ENCODE results near the gene HERPUD2. TPM values are rescaled to one million over a fixed set of nuclear protein-coding genes. Genes with fewer than 3 reads are reported as not detected.

HERPUD2 gene
- total and polyA plus RNA-seq, 2 of the 4 experiments (the other 2 are of a cell fraction) = 22.2 to 27.2 TPM

DNA sequence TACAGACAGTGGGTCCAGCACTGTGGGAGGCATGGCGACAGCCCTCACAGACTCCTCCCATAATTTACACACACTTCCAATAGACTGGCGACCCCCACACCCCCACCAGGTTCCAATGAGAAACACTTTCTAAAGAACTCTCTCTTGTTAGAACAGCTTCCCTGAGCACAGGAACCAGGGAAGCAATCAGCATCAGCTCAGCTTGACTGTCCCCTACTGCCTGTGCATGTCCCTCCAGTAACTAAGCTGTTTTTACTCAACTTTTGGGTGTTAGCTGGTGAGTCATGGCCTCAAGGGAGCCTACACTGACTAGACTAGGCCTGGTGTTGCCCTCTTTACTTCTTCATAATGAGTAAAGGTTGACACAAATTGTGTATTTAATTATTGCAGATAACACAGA is 32.6 kb upstream of the HERPUD2 start:
- no peak overlapping the region for H2BK15ac ChIP-seq (ENCODE audit: low read depth, low read length)
- POLR2A ChIA-PET (ENCODE audit: unreplicated experiment) = no interaction called here

More for the DNA sequence above, 32.6 kb upstream of the HERPUD2 start:
- no peak overlapping the region for H4K5ac ChIP-seq (ENCODE audit: low read depth, low read length)
- no peak overlapping the region for H3K27ac ChIP-seq (ENCODE audit: insufficient read depth, low read length)
- no peak overlapping the region for H2BK20ac ChIP-seq (ENCODE audit: low read depth, low read length)
- H2BK5ac ChIP-seq (ENCODE audit: low read depth, low read length, poor library complexity, severe bottlenecking) = no peak overlapping the region
- no peak overlapping the region for H3K18ac ChIP-seq (ENCODE audit: low read depth, low read length)
- H3K27me3 ChIP-seq (ENCODE audit: control insufficient read depth, insufficient read depth, low read length) = peaks cover 5% of the 10 kb centered on the region
- ATAC-seq (ENCODE audit: low read depth) (no peak), DNase-seq (no peak)
- H2AFZ ChIP-seq (replicated peaks; ENCODE audit: low read length, poor library complexity) = no peak overlapping the region
- no peaks in the 10 kb centered on the region for H3K79me1 ChIP-seq (ENCODE audit: low read depth in 1 of 2, low read length in 2 of 2)
- WGBS, 2 experiments (ENCODE audit: extremely low coverage in 2 of 2, insufficient read length in 1 of 2) = 80% methylated on average over 1 of the region's 2 CpGs; no CpG with 5 or more reads in 1 of the 2 experiments
- no peak overlapping the region for H2AK5ac ChIP-seq (ENCODE audit: low read depth, low read length)
- intact Hi-C loops (cut with micrococcal nuclease) = no loop called here
- H4K8ac ChIP-seq (ENCODE audit: low read depth in 2 of 2, low read length in 2 of 2) = no peak overlapping the region
- peaks cover 2% of the 10 kb centered on the region; the same call in 1 of the 2 replicates for H3K4me1 ChIP-seq (ENCODE audit: control insufficient read depth, insufficient read depth, low read length)
- H3K23ac ChIP-seq (ENCODE audit: low read depth, low read length) = no peak overlapping the region
- no peak overlapping the region for H4K91ac ChIP-seq (ENCODE audit: insufficient read depth, low read depth, low read length)
- H3K14ac ChIP-seq (replicated peaks; ENCODE audit: low read depth, low read length) = no peak overlapping the region
- in situ Hi-C loops (cut with MboI; ENCODE audit: low sequenced_read_pairs) = no loop called here
- no peak overlapping the region for H3K4ac ChIP-seq (ENCODE audit: low read depth, low read length)
- no peaks in the 10 kb centered on the region for H3K9me3 ChIP-seq (ENCODE audit: control insufficient read depth, insufficient read depth, low read length)
- no peak overlapping the region for H3K9ac ChIP-seq (ENCODE audit: low read depth, low read length)
- dilution Hi-C loops (cut with HindIII; ENCODE audit: low sequenced_read_pairs, unreplicated experiment) = no loop called here
- H3K9me1 ChIP-seq (ENCODE audit: insufficient read depth, low read length) = no peaks in the 10 kb centered on the region
- no peak overlapping the region for H2AK9ac ChIP-seq (replicated peaks; ENCODE audit: low read depth, low read length, poor library complexity)
- no peak overlapping the region for H3K4me2 ChIP-seq (ENCODE audit: low read depth, low read length)
- no peaks in the 10 kb centered on the region for H3K36me3 ChIP-seq (ENCODE audit: control insufficient read depth, insufficient read depth, low read length)
- CTCF ChIA-PET = interaction anchor here (0.9 kb wide), 1 partner anchor 55 kb away, joined by 3 read pairs; no protein-coding TSS in a partner anchor
- no peaks in the 10 kb centered on the region for H4K20me1 ChIP-seq (ENCODE audit: insufficient read depth, low read length)
- no peak for TF ChIP-seq RAD21 (IDR thresholded peaks at IDR 0.05; ENCODE audit: low read length)
- TF ChIP-seq MXI1 (IDR thresholded peaks at IDR 0.05; ENCODE audit: borderline replicate concordance, low read depth, low read length) = no peak
- TF ChIP-seq, protein P1, sequence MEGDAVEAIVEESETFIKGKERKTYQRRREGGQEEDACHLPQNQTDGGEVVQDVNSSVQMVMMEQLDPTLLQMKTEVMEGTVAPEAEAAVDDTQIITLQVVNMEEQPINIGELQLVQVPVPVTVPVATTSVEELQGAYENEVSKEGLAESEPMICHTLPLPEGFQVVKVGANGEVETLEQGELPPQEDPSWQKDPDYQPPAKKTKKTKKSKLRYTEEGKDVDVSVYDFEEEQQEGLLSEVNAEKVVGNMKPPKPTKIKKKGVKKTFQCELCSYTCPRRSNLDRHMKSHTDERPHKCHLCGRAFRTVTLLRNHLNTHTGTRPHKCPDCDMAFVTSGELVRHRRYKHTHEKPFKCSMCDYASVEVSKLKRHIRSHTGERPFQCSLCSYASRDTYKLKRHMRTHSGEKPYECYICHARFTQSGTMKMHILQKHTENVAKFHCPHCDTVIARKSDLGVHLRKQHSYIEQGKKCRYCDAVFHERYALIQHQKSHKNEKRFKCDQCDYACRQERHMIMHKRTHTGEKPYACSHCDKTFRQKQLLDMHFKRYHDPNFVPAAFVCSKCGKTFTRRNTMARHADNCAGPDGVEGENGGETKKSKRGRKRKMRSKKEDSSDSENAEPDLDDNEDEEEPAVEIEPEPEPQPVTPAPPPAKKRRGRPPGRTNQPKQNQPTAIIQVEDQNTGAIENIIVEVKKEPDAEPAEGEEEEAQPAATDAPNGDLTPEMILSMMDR (conservative IDR thresholded peaks at IDR 0.05; ENCODE audit: low read depth, low read length) = no peak
- TF ChIP-seq, protein P2, sequence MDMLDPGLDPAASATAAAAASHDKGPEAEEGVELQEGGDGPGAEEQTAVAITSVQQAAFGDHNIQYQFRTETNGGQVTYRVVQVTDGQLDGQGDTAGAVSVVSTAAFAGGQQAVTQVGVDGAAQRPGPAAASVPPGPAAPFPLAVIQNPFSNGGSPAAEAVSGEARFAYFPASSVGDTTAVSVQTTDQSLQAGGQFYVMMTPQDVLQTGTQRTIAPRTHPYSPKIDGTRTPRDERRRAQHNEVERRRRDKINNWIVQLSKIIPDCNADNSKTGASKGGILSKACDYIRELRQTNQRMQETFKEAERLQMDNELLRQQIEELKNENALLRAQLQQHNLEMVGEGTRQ (IDR thresholded peaks at IDR 0.05; ENCODE audit: low read depth, low read length) = no peak
- TF ChIP-seq NFE2L2 (IDR thresholded peaks at IDR 0.05; ENCODE audit: low read depth, low read length) = no peak
- no peak for TF ChIP-seq SMC3 (IDR thresholded peaks at IDR 0.05; ENCODE audit: low read depth, low read length)
- TF ChIP-seq MAZ (IDR thresholded peaks at IDR 0.05; ENCODE audit: borderline replicate concordance, low read depth, low read length) = no peak
- TF ChIP-seq BHLHE40 (IDR thresholded peaks at IDR 0.05; ENCODE audit: low read depth, low read length) = no peak
- no peak for TF ChIP-seq CEBPB (IDR thresholded peaks at IDR 0.05; ENCODE audit: low read depth, low read length)
- no peak for TF ChIP-seq RCOR1 (IDR thresholded peaks at IDR 0.05; ENCODE audit: insufficient replicate concordance, low read length)
- no peak for TF ChIP-seq FOS (IDR thresholded peaks at IDR 0.05; ENCODE audit: low read depth, low read length)
- no TSS peak for BruUV-seq (replicated peaks)
- H3K4me3 ChIP-seq (ENCODE audit: insufficient read depth, low read depth, low read length) = no peak overlapping the region
- H3K56ac ChIP-seq (ENCODE audit: extremely low read depth, insufficient read depth, low read length) = no peak overlapping the region
- H2BK120ac ChIP-seq (ENCODE audit: low read depth, low read length) = no peak overlapping the region
